Liver (tissue), 9 donors: ENCODE data around the gene PRTFDC1. TPM values are rescaled to one million over a fixed set of nuclear protein-coding genes. Genes with fewer than 3 reads are reported as not detected.

ENCODE experiments used
- DNase-seq: peaks from one replicate; pipeline ENCODE4 v3.0.0-alpha.2; 2017; ENCODE audit warnings: low spot score
- H3K27ac ChIP-seq, 2 donors: one replicate each; pipeline ENCODE4 v1.7.0; 2013; ENCODE audit warnings: inconsistent platforms in 2 of 2, low read length in 2 of 2, control low read depth in 1 of 2, low read depth in 1 of 2, mild to moderate bottlenecking in 1 of 2
- H3K27me3 ChIP-seq, 4 donors: one replicate each; pipeline versions ENCODE4 v1.6.1 to v1.7.0; 2013; ENCODE audit warnings: low read length in 3 of 4, inconsistent platforms in 1 of 4, mild to moderate bottlenecking in 1 of 4, moderate library complexity in 1 of 4; ENCODE audit not compliant: control insufficient read depth in 4 of 4, insufficient read depth in 4 of 4
- H3K36me3 ChIP-seq, 4 donors: one replicate each; pipeline versions ENCODE4 v1.6.1 to v1.7.0; 2013; ENCODE audit warnings: low read length in 3 of 4, mild to moderate bottlenecking in 3 of 4, low read depth in 1 of 4, moderate library complexity in 1 of 4; ENCODE audit not compliant: control insufficient read depth in 4 of 4, insufficient read depth in 3 of 4
- H3K4me1 ChIP-seq, 4 donors: one replicate each; pipeline versions ENCODE4 v1.6.1 to v1.7.0; 2013; ENCODE audit warnings: low read length in 3 of 4, mild to moderate bottlenecking in 3 of 4, moderate library complexity in 1 of 4; ENCODE audit not compliant: control insufficient read depth in 4 of 4, insufficient read depth in 4 of 4
- H3K4me3 ChIP-seq, 3 donors: one replicate each; pipeline versions ENCODE4 v1.6.1 to v1.7.0; 2013; ENCODE audit warnings: low read length in 3 of 3, control low read depth in 1 of 3, low read depth in 1 of 3, mild to moderate bottlenecking in 1 of 3
- H3K9ac ChIP-seq, 2 donors: one replicate each; pipeline ENCODE4 v1.7.0; 2013; ENCODE audit warnings: low read length in 2 of 2, mild to moderate bottlenecking in 2 of 2, moderate library complexity in 2 of 2, control low read depth in 1 of 2, low read depth in 1 of 2
- H3K9me3 ChIP-seq, 4 donors: one replicate each; pipeline versions ENCODE4 v1.6.1 to v1.7.0; 2013; ENCODE audit warnings: low read length in 3 of 4; ENCODE audit not compliant: control insufficient read depth in 4 of 4
- ATF3 ChIP-seq: IDR thresholded peaks from 2 replicates; pipeline ENCODE4 v1.6.1; 2016; ENCODE audit warnings: antibody characterized with exemption
- CTCF ChIP-seq: fragments of 150-350 bp; IDR thresholded peaks from 2 replicates; pipeline ENCODE4 v1.5.1; 2017; ENCODE audit warnings: improper control_type of control experiment, low read depth, low read length; ENCODE audit not compliant: missing input control
- EGR1 ChIP-seq, 2 donors: IDR thresholded peaks; 2 replicates each; pipeline ENCODE4 v1.6.1; 2016 to 2018; ENCODE audit warnings: antibody characterized with exemption in 2 of 2, low read depth in 2 of 2
- FOXA1 ChIP-seq: IDR thresholded peaks from 2 replicates; pipeline ENCODE4 v1.6.1; 2016; ENCODE audit warnings: antibody characterized with exemption
- FOXA2 ChIP-seq: IDR thresholded peaks from 2 replicates; pipeline ENCODE4 v1.6.1; 2016; ENCODE audit warnings: antibody characterized with exemption
- GABPA ChIP-seq, 2 donors: IDR thresholded peaks in 1 of 2; conservative IDR thresholded peaks in 1 of 2; 2 replicates each; pipeline ENCODE4 v1.6.1; 2016; ENCODE audit warnings: antibody characterized with exemption in 2 of 2, mild to moderate bottlenecking in 1 of 2, moderate library complexity in 1 of 2
- HNF4A ChIP-seq, 2 donors: conservative IDR thresholded peaks; 2 replicates each; pipeline ENCODE4 v1.6.1; 2016; ENCODE audit warnings: antibody characterized with exemption in 2 of 2, mild to moderate bottlenecking in 2 of 2
- HNF4G ChIP-seq: IDR thresholded peaks from 2 replicates; pipeline ENCODE4 v1.6.1; 2016; ENCODE audit warnings: antibody characterized with exemption
- JUND ChIP-seq, 2 donors: IDR thresholded peaks; 2 replicates each; pipeline ENCODE4 v1.6.1; 2016; ENCODE audit warnings: antibody characterized with exemption in 2 of 2
- MAX ChIP-seq: IDR thresholded peaks from 2 replicates; pipeline ENCODE4 v1.6.1; 2016; ENCODE audit warnings: antibody characterized with exemption
- NR2F2 ChIP-seq: IDR thresholded peaks from 2 replicates; pipeline ENCODE4 v1.6.1; 2016; ENCODE audit warnings: antibody characterized with exemption
- RAD21 ChIP-seq, 2 donors: IDR thresholded peaks; 2 replicates each; pipeline ENCODE4 v1.6.1; 2016; ENCODE audit warnings: antibody characterized with exemption in 2 of 2, mild to moderate bottlenecking in 2 of 2
- REST ChIP-seq: IDR thresholded peaks from 2 replicates; pipeline ENCODE4 v1.6.1; 2016; ENCODE audit warnings: antibody characterized with exemption, mild to moderate bottlenecking
- RXRA ChIP-seq, 2 donors: IDR thresholded peaks; 2 replicates each; pipeline ENCODE4 v1.6.1; 2017 to 2018; ENCODE audit warnings: antibody characterized with exemption in 2 of 2, mild to moderate bottlenecking in 1 of 2
- SP1 ChIP-seq: IDR thresholded peaks from 2 replicates; pipeline ENCODE4 v1.6.1; 2018; ENCODE audit warnings: antibody characterized with exemption, mild to moderate bottlenecking
- TAF1 ChIP-seq: conservative IDR thresholded peaks from 2 replicates; pipeline ENCODE4 v1.6.1; 2016; ENCODE audit warnings: antibody characterized with exemption, mild to moderate bottlenecking
- YY1 ChIP-seq: IDR thresholded peaks from 2 replicates; pipeline ENCODE4 v1.6.1; 2016; ENCODE audit warnings: antibody characterized with exemption, mild to moderate bottlenecking
- ZBTB33 ChIP-seq: IDR thresholded peaks from 2 replicates; pipeline ENCODE4 v1.6.1; 2016; ENCODE audit warnings: antibody characterized with exemption
- WGBS: extraction: QIAGEN DNeasy Blood & Tissue Kit; methylation state at CpG from one replicate; pipeline ENCODE4 v1.1.7; 2013; 5-methylcytosine and 5-hydroxymethylcytosine counted together
- polyA plus RNA-seq, 2 donors: library from polyadenylated mRNA; stranded (reverse) in 1 of 2; unstranded in 1 of 2; fragments of 200-250 nt in 1 of 2; fragments of >200 nt in 1 of 2; fragmentation: Nextera tagmentation in 1 of 2; extraction: Ambion mirVana in 1 of 2; gene quantifications; one replicate each; pipeline versions ENCODE4 v1.2.1 to v1.2.3, GENCODE V29; 2013 to 2015
- total RNA-seq, 2 donors: library from RNA; depleted of rRNA; stranded (reverse); fragments of >200 nt; gene quantifications; one replicate each; pipeline ENCODE4 v1.2.3, GENCODE V29; 2014
- donor health status: healthy.
- donor health status: healthy.
- donor health status: healthy.
- donor health status: healthy.
- donor health status: healthy.

The PRTFDC1 gene
- total and polyA plus RNA-seq, 4 donors = 0.93 to 3.1 (median 1.9) TPM

- Histone ChIP-seq H3K9me3 (no peaks in the 10 kb centered on the region), H3K9ac (no peak overlapping the region), H3K27ac (no peak overlapping the region), H3K4me3 (no peak overlapping the region), H3K4me1 (no peaks in the 10 kb centered on the region), H3K36me3 (no peaks in the 10 kb centered on the region), H3K27me3 (no peaks in the 10 kb centered on the region)
- no peak for DNase-seq
- no peak for TF ChIP-seq EGR1 (IDR thresholded peaks at IDR 0.05; ENCODE audit: low read depth in 2 of 2)
- no peak for TF ChIP-seq YY1
- TF ChIP-seq SP1 = no peak
- TF ChIP-seq HNF4A (conservative IDR thresholded peaks at IDR 0.05) = no peak
- no peak for TF ChIP-seq ATF3
- no peak for TF ChIP-seq MAX
- no peak for TF ChIP-seq FOXA2
- no peak for TF ChIP-seq GABPA (IDR thresholded peaks at IDR 0.05 in 1 of 2, conservative IDR thresholded peaks at IDR 0.05 in 1 of 2)
- TF ChIP-seq RXRA (IDR thresholded peaks at IDR 0.05) = no peak
- TF ChIP-seq REST = no peak
- TF ChIP-seq HNF4G = no peak
- no peak for TF ChIP-seq RAD21 (IDR thresholded peaks at IDR 0.05)
- no peak for TF ChIP-seq JUND (IDR thresholded peaks at IDR 0.05)
- no peak for TF ChIP-seq ZBTB33
- TF ChIP-seq TAF1 = no peak
- no peak for TF ChIP-seq CTCF
- no peak for TF ChIP-seq NR2F2
- no peak for TF ChIP-seq FOXA1
Observed at GRCh38 chr10:24874133-24874532, 78.3 kb downstream of the PRTFDC1 start.

- Histone ChIP-seq H3K4me3 (no peak overlapping the region), H3K36me3 (no peaks in the 10 kb centered on the region), H3K9me3 (no peaks in the 10 kb centered on the region), H3K9ac (no peak overlapping the region), H3K27ac (no peak overlapping the region), H3K27me3 (no peaks in the 10 kb centered on the region), H3K4me1 (no peaks in the 10 kb centered on the region)
- no peak for DNase-seq
- 66% methylated on average over 4 of the region's 4 CpGs for WGBS
- no peak for TF ChIP-seq HNF4A (conservative IDR thresholded peaks at IDR 0.05)
- no peak for TF ChIP-seq TAF1
- TF ChIP-seq ATF3 = no peak
- no peak for TF ChIP-seq JUND (IDR thresholded peaks at IDR 0.05)
- TF ChIP-seq FOXA2 = no peak
- no peak for TF ChIP-seq YY1
- no peak for TF ChIP-seq SP1
- TF ChIP-seq RAD21 (IDR thresholded peaks at IDR 0.05) = no peak
- no peak for TF ChIP-seq RXRA (IDR thresholded peaks at IDR 0.05)
- no peak for TF ChIP-seq REST
- no peak for TF ChIP-seq NR2F2
- no peak for TF ChIP-seq GABPA (IDR thresholded peaks at IDR 0.05 in 1 of 2, conservative IDR thresholded peaks at IDR 0.05 in 1 of 2)
- no peak for TF ChIP-seq HNF4G
- TF ChIP-seq ZBTB33 = no peak
- TF ChIP-seq EGR1 (IDR thresholded peaks at IDR 0.05; ENCODE audit: low read depth in 2 of 2) = no peak
Observed at GRCh38 chr10:24873281-24873683, 79.1 kb downstream of the PRTFDC1 start.
